GM11168 (cell line): ENCODE data around the gene MPEG1.

Source experiments
- in situ Hi-C: fragments of 300-500 bp; cut with MboI; formaldehyde crosslinking; loops from one replicate; pipeline ENCODE4 v1.12.0; 2022; ENCODE audit warnings: low sequenced_read_pairs; ENCODE audit not compliant: unreplicated experiment

Gene MPEG1

GRCh38 chr11:59219836-59220235 lies 7.1 kb upstream of the MPEG1 start:
- in situ Hi-C loops: no loop called here

GRCh38 chr11:59218893-59219292 lies 6.2 kb upstream of the MPEG1 start:
- in situ Hi-C loops: no loop called here

- in situ Hi-C loops: no loop called here
Observed at GRCh38 chr11:59218319-59218718, 5.6 kb upstream of the MPEG1 start.

GRCh38 chr11:59216641-59217564 lies 4.2 kb upstream of the MPEG1 start:
- in situ Hi-C loops: no loop called here

- in situ Hi-C loops: no loop called here
Observed at GRCh38 chr11:59214141-59214893, 1.6 kb upstream of the MPEG1 start.

GRCh38 chr11:59212222-59212621 lies 505 bp downstream of the MPEG1 start:
- in situ Hi-C loops: no loop called here

- in situ Hi-C loops: no loop called here
Observed at GRCh38 chr11:59208956-59209355, 3.8 kb downstream of the MPEG1 start.

- in situ Hi-C loops: no loop called here
Observed at GRCh38 chr11:59207988-59208451, 4.7 kb downstream of the MPEG1 start.

GRCh38 chr11:59206635-59207034 lies 6.1 kb downstream of the MPEG1 start:
- in situ Hi-C loops: no loop called here

GRCh38 chr11:59205648-59206047 lies 7.1 kb downstream of the MPEG1 start:
- in situ Hi-C loops: no loop called here

- in situ Hi-C loops: no loop called here
Observed at GRCh38 chr11:59204746-59205145, 8.0 kb downstream of the MPEG1 start.

GRCh38 chr11:59201353-59201752 lies 11.4 kb downstream of the MPEG1 start:
- in situ Hi-C loops: no loop called here

- in situ Hi-C loops: no loop called here
Observed at GRCh38 chr11:59200423-59200746, 12.3 kb downstream of the MPEG1 start.

- in situ Hi-C loops: no loop called here
Observed at GRCh38 chr11:59199546-59200422, 12.9 kb downstream of the MPEG1 start.

- in situ Hi-C loops: no loop called here
Observed at GRCh38 chr11:59198726-59199125, 14.0 kb downstream of the MPEG1 start.

GRCh38 chr11:59197991-59198390 lies 14.7 kb downstream of the MPEG1 start:
- in situ Hi-C loops: no loop called here

GRCh38 chr11:59196777-59197176 lies 15.9 kb downstream of the MPEG1 start:
- in situ Hi-C loops: no loop called here

GRCh38 chr11:59195586-59195985 lies 17.1 kb downstream of the MPEG1 start:
- in situ Hi-C loops: no loop called here

- in situ Hi-C loops: no loop called here
Observed at GRCh38 chr11:59193587-59194130, 19.1 kb downstream of the MPEG1 start.

GRCh38 chr11:59192446-59193020 lies 20.2 kb downstream of the MPEG1 start:
- in situ Hi-C loops: no loop called here
